ENCODE data around the gene TGDS.
A peak's percentile ranks its signal among the peaks of the same experiment; 100 is the strongest.

The TGDS gene

DNA sequence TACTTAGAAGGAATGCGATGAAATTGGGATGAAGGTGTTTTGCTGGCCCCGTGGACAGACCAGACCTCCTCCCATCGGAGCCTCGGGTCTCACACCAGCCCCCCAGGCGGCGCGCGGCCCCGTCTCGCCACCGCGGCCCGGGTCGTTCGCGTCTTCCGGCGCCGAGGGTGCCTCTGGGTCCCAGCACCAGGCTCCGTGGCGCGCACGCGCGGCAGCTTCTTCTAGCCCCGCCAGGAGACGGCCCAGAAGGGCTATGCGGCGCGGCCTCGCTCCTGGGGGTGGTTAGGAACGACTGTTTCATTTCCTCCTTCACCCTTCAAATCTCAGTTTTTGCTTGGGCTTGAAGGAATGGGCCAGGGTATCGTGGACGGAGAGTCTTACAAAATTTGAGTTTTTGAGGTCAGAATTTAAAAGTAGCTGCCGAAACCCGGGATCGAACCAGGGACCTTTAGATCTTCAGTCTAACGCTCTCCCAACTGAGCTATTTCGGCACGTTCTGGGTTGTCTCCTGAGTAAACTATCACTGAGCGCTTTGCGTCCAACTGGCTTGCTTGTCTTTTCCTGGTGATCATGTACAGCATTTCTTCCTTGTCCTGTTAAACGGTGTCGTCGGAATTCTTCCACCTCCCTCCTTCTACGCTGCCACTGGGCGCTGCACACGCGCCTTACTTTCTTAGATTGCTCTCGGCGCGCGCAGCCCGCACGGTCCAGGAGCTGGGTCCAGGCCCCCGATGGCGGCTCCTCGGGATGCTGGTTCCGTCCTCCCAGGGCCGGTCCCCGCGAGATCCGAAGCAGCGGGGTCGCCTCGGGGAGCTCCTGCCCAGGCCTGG is 46.5 kb downstream of the TGDS start:
- Histone ChIP-seq H3K36me3 (ENCODE audit: control insufficient read depth, insufficient read depth, low read length) (no peaks in the 10 kb centered on the region), H3K4ac (ENCODE audit: low read depth, low read length) (no peak overlapping the region), H2BK120ac (ENCODE audit: low read depth, low read length) (no peak overlapping the region), H3K79me2 (ENCODE audit: control insufficient read depth, insufficient read depth, low read length) (no peaks in the 10 kb centered on the region), H3K56ac (ENCODE audit: low read length) (peak overlapping the region; percentile 92), H2AK5ac (ENCODE audit: low read length) (no peak overlapping the region), H2BK15ac (replicated peaks; ENCODE audit: low read depth) (no peak overlapping the region), H3K9ac (ENCODE audit: low read length) (peak overlapping the region; percentile 75), H2BK5ac (ENCODE audit: low read length) (no peak overlapping the region), H3K79me1 (ENCODE audit: low read length) (no peaks in the 10 kb centered on the region), H3K4me1 (ENCODE audit: control insufficient read depth, low read depth, low read length) (no peaks in the 10 kb centered on the region), H3K4me2 (ENCODE audit: low read length) (peak overlapping the region; percentile 81), H3K4me3 (ENCODE audit: low read length) (peak overlapping the region; percentile 80), H3K23ac (ENCODE audit: low read length) (no peak overlapping the region), H4K5ac (ENCODE audit: low read length) (no peak overlapping the region), H3K27me3 (ENCODE audit: insufficient read depth, low read length, poor library complexity) (no peaks in the 10 kb centered on the region), H3K18ac (ENCODE audit: low read length) (peak overlapping the region; percentile 65), H4K8ac (ENCODE audit: low read depth, low read length) (no peak overlapping the region), H3K27ac (ENCODE audit: low read depth, low read length) (peak overlapping the region; percentile 90)
- DNase-seq: peak; percentile 98
- WGBS (ENCODE audit: extremely low coverage, insufficient coverage, low lambda C conversion rate): no CpG with 5 or more reads among the region's 66 CpGs

DNA sequence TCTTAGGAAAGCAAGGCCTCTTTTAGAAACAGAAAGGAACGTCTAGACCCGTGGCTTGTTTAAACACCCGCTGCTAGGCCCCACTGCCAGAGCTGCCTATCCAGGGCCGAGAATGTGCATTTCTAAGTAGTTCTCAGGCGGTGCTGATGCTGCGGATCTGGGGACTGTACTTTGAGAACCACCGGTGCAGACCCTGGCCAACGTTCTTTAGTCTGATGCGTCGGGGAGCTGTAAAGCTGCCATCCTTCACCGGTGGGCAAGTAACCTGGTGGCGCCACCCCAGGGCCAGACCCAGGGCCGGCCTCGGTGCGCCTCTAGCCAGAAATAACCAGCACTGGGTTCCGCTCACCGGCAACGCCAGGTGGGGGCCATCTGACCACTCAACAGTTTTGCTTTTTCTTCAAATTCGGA is 47.1 kb downstream of the TGDS start:
- Histone ChIP-seq H3K23ac (ENCODE audit: low read length) (peak overlapping the region; percentile 35), H3K56ac (ENCODE audit: low read length) (peak overlapping the region; percentile 84), H3K27me3 (ENCODE audit: insufficient read depth, low read length, poor library complexity) (no peaks in the 10 kb centered on the region), H3K4me1 (ENCODE audit: control insufficient read depth, low read depth, low read length) (no peaks in the 10 kb centered on the region), H3K36me3 (ENCODE audit: control insufficient read depth, insufficient read depth, low read length) (no peaks in the 10 kb centered on the region), H3K9ac (ENCODE audit: low read length) (peak overlapping the region; percentile 75), H3K4ac (ENCODE audit: low read depth, low read length) (peak overlapping the region; percentile 2), H2BK120ac (ENCODE audit: low read depth, low read length) (no peak overlapping the region), H3K79me1 (ENCODE audit: low read length) (no peaks in the 10 kb centered on the region), H3K18ac (ENCODE audit: low read length) (peak overlapping the region; percentile 65), H3K27ac (ENCODE audit: low read depth, low read length) (peak overlapping the region; percentile 90), H3K4me2 (ENCODE audit: low read length) (peak overlapping the region; percentile 81), H4K8ac (ENCODE audit: low read depth, low read length) (no peak overlapping the region), H4K5ac (ENCODE audit: low read length) (no peak overlapping the region), H2BK15ac (replicated peaks; ENCODE audit: low read depth) (no peak overlapping the region), H2BK5ac (ENCODE audit: low read length) (peak overlapping the region; percentile 47), H2AK5ac (ENCODE audit: low read length) (no peak overlapping the region), H3K79me2 (ENCODE audit: control insufficient read depth, insufficient read depth, low read length) (no peaks in the 10 kb centered on the region), H3K4me3 (ENCODE audit: low read length) (peak overlapping the region; percentile 66)
- no CpG with 5 or more reads among the region's 19 CpGs for WGBS (ENCODE audit: extremely low coverage, insufficient coverage, low lambda C conversion rate)
- no peak for DNase-seq

DNA sequence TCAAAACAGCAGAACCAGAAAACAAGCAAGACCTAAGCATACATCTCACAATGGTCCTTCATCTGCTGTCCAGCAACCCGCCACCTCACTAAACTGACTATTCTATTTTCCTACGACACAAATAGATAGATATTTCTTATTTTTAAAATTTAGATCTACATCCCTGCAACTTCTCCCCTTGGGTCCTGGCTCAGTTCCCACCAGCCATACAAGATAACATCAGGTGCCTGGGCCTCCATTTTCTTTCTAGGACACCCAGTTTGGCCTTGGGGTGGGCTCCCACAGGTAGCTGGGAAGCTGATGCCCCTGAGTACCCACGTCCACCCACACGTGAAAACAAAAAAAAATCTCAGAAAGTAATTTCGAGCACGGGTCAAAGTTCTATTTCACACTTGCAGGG is 47.6 kb downstream of the TGDS start:
- Histone ChIP-seq H2BK5ac (ENCODE audit: low read length) (no peak overlapping the region), H3K4me2 (ENCODE audit: low read length) (peak overlapping the region; percentile 81), H3K4ac (ENCODE audit: low read depth, low read length) (no peak overlapping the region), H3K27ac (ENCODE audit: low read depth, low read length) (peak overlapping the region; percentile 90), H4K8ac (ENCODE audit: low read depth, low read length) (no peak overlapping the region), H3K79me2 (ENCODE audit: control insufficient read depth, insufficient read depth, low read length) (no peaks in the 10 kb centered on the region), H2BK120ac (ENCODE audit: low read depth, low read length) (no peak overlapping the region), H4K5ac (ENCODE audit: low read length) (no peak overlapping the region), H3K4me3 (ENCODE audit: low read length) (peak overlapping the region; percentile 66), H3K4me1 (ENCODE audit: control insufficient read depth, low read depth, low read length) (no peaks in the 10 kb centered on the region), H3K56ac (ENCODE audit: low read length) (peak overlapping the region; percentile 84), H2AK5ac (ENCODE audit: low read length) (no peak overlapping the region), H3K18ac (ENCODE audit: low read length) (peak overlapping the region; percentile 65), H3K23ac (ENCODE audit: low read length) (no peak overlapping the region), H3K27me3 (ENCODE audit: insufficient read depth, low read length, poor library complexity) (no peaks in the 10 kb centered on the region), H3K9ac (ENCODE audit: low read length) (peak overlapping the region; percentile 75), H3K79me1 (ENCODE audit: low read length) (no peaks in the 10 kb centered on the region), H2BK15ac (replicated peaks; ENCODE audit: low read depth) (no peak overlapping the region), H3K36me3 (ENCODE audit: control insufficient read depth, insufficient read depth, low read length) (no peaks in the 10 kb centered on the region)
- DNase-seq: no peak
- no CpG with 5 or more reads among the region's 6 CpGs for WGBS (ENCODE audit: extremely low coverage, insufficient coverage, low lambda C conversion rate)

DNA sequence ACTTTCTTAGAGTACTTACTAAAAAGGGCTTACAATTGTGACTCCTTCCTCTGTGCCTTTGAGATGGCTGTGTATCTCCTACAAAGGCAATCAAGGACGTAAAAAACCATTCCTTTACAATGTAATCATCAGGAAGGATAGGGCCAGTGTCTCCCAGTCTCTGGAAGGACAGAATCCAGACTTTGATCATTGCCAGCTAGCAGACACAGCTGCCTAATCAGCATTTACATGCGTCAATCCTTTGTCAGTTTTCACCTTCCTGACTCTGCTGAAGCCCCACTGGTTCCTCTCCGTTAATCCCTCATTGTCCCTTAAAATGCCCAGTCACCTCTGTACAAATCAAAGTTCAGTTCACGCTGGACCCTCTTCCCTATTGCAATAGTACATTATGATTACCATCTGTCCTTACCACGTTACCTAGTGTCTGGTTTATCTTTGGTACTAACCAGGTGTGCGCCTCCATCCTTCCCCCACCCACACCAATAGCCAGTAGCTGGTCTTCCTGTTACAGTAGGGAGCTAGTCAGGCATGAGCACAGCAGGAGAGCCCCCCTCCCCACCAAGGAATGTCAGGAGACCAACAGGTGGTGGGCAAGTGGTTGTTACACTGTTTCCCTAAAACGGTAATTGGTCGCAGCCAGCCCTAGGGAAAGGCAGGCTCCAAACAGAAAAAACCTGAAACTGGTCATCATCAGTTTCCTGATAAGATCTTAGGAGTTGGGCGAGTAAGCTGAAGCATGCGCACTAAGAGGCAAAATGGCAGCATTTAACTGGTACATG is 49.7 kb downstream of the TGDS start:
- Histone ChIP-seq H2AK5ac (ENCODE audit: low read length) (no peak overlapping the region), H3K4me3 (ENCODE audit: low read length) (no peak overlapping the region), H3K4ac (ENCODE audit: low read depth, low read length) (no peak overlapping the region), H3K4me1 (ENCODE audit: control insufficient read depth, low read depth, low read length) (no peaks in the 10 kb centered on the region), H2BK5ac (ENCODE audit: low read length) (no peak overlapping the region), H3K9ac (ENCODE audit: low read length) (no peak overlapping the region), H3K27me3 (ENCODE audit: insufficient read depth, low read length, poor library complexity) (no peaks in the 10 kb centered on the region), H3K56ac (ENCODE audit: low read length) (no peak overlapping the region), H3K79me2 (ENCODE audit: control insufficient read depth, insufficient read depth, low read length) (no peaks in the 10 kb centered on the region), H3K18ac (ENCODE audit: low read length) (no peak overlapping the region), H3K36me3 (ENCODE audit: control insufficient read depth, insufficient read depth, low read length) (no peaks in the 10 kb centered on the region), H2BK120ac (ENCODE audit: low read depth, low read length) (no peak overlapping the region), H3K27ac (ENCODE audit: low read depth, low read length) (no peak overlapping the region), H2BK15ac (replicated peaks; ENCODE audit: low read depth) (no peak overlapping the region), H3K23ac (ENCODE audit: low read length) (no peak overlapping the region), H3K4me2 (ENCODE audit: low read length) (no peak overlapping the region), H3K79me1 (ENCODE audit: low read length) (no peaks in the 10 kb centered on the region), H4K5ac (ENCODE audit: low read length) (no peak overlapping the region), H4K8ac (ENCODE audit: low read depth, low read length) (no peak overlapping the region)
- WGBS (ENCODE audit: extremely low coverage, insufficient coverage, low lambda C conversion rate): no CpG with 5 or more reads among the region's 10 CpGs
- peak; percentile 41 for DNase-seq

DNA sequence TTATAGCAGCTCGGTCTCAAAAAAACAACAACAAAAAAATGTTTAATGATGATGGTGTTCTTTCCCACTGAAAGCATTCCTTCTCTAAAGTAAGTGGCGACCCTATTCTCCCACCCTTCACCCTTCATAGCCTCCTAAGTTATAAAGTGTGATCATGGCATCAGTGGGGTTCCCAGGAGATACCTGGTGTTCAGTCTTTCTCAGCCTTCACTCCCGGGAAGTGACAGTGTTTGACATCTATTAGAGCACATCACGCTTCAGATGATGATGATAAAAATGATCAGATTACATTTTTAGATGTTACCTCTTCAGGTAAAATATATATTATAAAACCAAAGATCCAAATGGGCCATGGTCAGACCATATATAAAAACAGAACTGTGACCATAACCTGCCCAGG is 51.0 kb downstream of the TGDS start:
- Histone ChIP-seq H3K23ac (ENCODE audit: low read length) (no peak overlapping the region), H3K79me1 (ENCODE audit: low read length) (no peaks in the 10 kb centered on the region), H3K4ac (ENCODE audit: low read depth, low read length) (no peak overlapping the region), H4K8ac (ENCODE audit: low read depth, low read length) (no peak overlapping the region), H3K4me2 (ENCODE audit: low read length) (no peak overlapping the region), H3K36me3 (ENCODE audit: control insufficient read depth, insufficient read depth, low read length) (no peaks in the 10 kb centered on the region), H4K5ac (ENCODE audit: low read length) (no peak overlapping the region), H2BK15ac (replicated peaks; ENCODE audit: low read depth) (no peak overlapping the region), H3K27ac (ENCODE audit: low read depth, low read length) (no peak overlapping the region), H2BK5ac (ENCODE audit: low read length) (no peak overlapping the region), H3K9ac (ENCODE audit: low read length) (no peak overlapping the region), H2AK5ac (ENCODE audit: low read length) (no peak overlapping the region), H3K4me1 (ENCODE audit: control insufficient read depth, low read depth, low read length) (no peaks in the 10 kb centered on the region), H3K79me2 (ENCODE audit: control insufficient read depth, insufficient read depth, low read length) (no peaks in the 10 kb centered on the region), H3K27me3 (ENCODE audit: insufficient read depth, low read length, poor library complexity) (no peaks in the 10 kb centered on the region), H3K18ac (ENCODE audit: low read length) (no peak overlapping the region), H2BK120ac (ENCODE audit: low read depth, low read length) (no peak overlapping the region), H3K56ac (ENCODE audit: low read length) (no peak overlapping the region), H3K4me3 (ENCODE audit: low read length) (no peak overlapping the region)
- WGBS (ENCODE audit: extremely low coverage, insufficient coverage, low lambda C conversion rate): no CpG with 5 or more reads among the region's 4 CpGs
- DNase-seq: no peak
